HepG2 (cell line): ENCODE results near the gene TMEM198. TPM values are rescaled to one million over a fixed set of nuclear protein-coding genes. Genes with fewer than 3 reads are reported as not detected.

Experiments used
- KLF16 ChIP-seq, 2 experiments: sonication (generic) in 1 of 2; formaldehyde crosslinking in 1 of 2; IDR thresholded peaks; 2 replicates each; pipeline versions ENCODE4 v1.6.1 to v1.8.0; 2016 to 2023; ENCODE audit warnings: missing genetic modification reagents in 2 of 2, missing compliant biosample characterization in 1 of 2
- SNAPC4 ChIP-seq: sonication (generic); formaldehyde crosslinking; IDR thresholded peaks from 2 replicates; pipeline ENCODE4 v1.4.0; 2020; ENCODE audit warnings: mild to moderate bottlenecking, missing genetic modification reagents
- ZBTB2 ChIP-seq: sonication (generic); formaldehyde crosslinking; IDR thresholded peaks from 2 replicates; pipeline ENCODE4 v1.8.0; 2022; ENCODE audit warnings: low read depth, missing genetic modification reagents
- ZNF292 ChIP-seq: sonication (generic); formaldehyde crosslinking; IDR thresholded peaks from 2 replicates; pipeline ENCODE4 v1.8.1; 2022; ENCODE audit warnings: mild to moderate bottlenecking, low read depth, missing genetic modification reagents, borderline replicate concordance
- ZNF639 ChIP-seq: conservative IDR thresholded peaks from 2 replicates; pipeline ENCODE4 v1.6.1; 2018; ENCODE audit warnings: missing genetic modification reagents
- polyA plus RNA-seq, 8 experiments: library from polyadenylated mRNA; depleted of rRNA in 3 of 8; stranded (reverse) in 7 of 8; unstranded in 1 of 8; fragments of >200 nt; fragmentation: Illumina TruSeq in 4 of 8; extraction: Trizol in 4 of 8; gene quantifications; 2 replicates each; pipeline versions ENCODE4 v1.2.1 to v1.2.3, GENCODE V29; 2011 to 2016; ENCODE audit warnings: low read depth in 4 of 8, missing spikeins in 1 of 8, mixed read lengths in 1 of 8; ENCODE audit not compliant: insufficient read depth in 1 of 8
- total RNA-seq, 5 experiments: library from RNA; depleted of rRNA; stranded (reverse); fragments of >200 nt; fragmentation: Illumina TruSeq; extraction: Trizol; gene quantifications; 2 replicates each; pipeline ENCODE4 v1.2.3, GENCODE V29; 2016; ENCODE audit warnings: low read depth in 1 of 5

Gene TMEM198
- total and polyA plus RNA-seq, 2 of the 13 experiments (the other 11 are each of a cell fraction or from before 2014, with no cell fraction given) = 17.3 to 23.5 TPM

- TF ChIP-seq ZBTB2 (CRISPR knock-in tag) (no peak), KLF16 (CRISPR knock-in tag; IDR thresholded peaks at IDR 0.05) (no peak), SNAPC4 (CRISPR knock-in tag) (no peak), ZNF639 (CRISPR knock-in tag) (no peak), ZNF292 (CRISPR knock-in tag) (no peak)
- TF ChIP-seq, all 625 proteins: peak for 4
Observed at GRCh38 chr2:219508971-219509779, 34.7 kb upstream of the TMEM198 start (continued).
